Neutrophil (primary cell): ENCODE measurements around the gene BCL2L12.
A peak's percentile ranks its signal among the peaks of the same experiment; 100 is the strongest.

ENCODE experiments used
- H3K27ac ChIP-seq: fragments of 200-600 bp; sonication (generic); 2 replicates; pipeline ENCODE4 v1.5.1; 2016; ENCODE audit warnings: mild to moderate bottlenecking, moderate library complexity
- H3K27me3 ChIP-seq: fragments of 200-600 bp; sonication (generic); 2 replicates; pipeline ENCODE4 v1.6.0; 2016; ENCODE audit warnings: mild to moderate bottlenecking
- H3K36me3 ChIP-seq: fragments of 200-600 bp; sonication (generic); 2 replicates; pipeline ENCODE4 v1.5.1; 2017
- H3K4me1 ChIP-seq, 2 experiments: fragments of 200-600 bp in 1 of 2; sonication (generic) in 1 of 2; 1 replicate in 1 of 2; 2 replicates in 1 of 2; pipeline versions ENCODE4 v1.5.1 to v1.6.1; 2013 to 2016; ENCODE audit warnings: low read depth in 1 of 2, low read length in 1 of 2, mild to moderate bottlenecking in 1 of 2, moderate library complexity in 1 of 2; ENCODE audit not compliant: control insufficient read depth in 1 of 2, insufficient read depth in 1 of 2
- H3K4me3 ChIP-seq, 2 experiments: fragments of 200-600 bp in 1 of 2; sonication (generic) in 1 of 2; 1 replicate in 1 of 2; 2 replicates in 1 of 2; pipeline ENCODE4 v1.5.1; 2013 to 2016; ENCODE audit warnings: low read depth in 1 of 2, low read length in 1 of 2, mild to moderate bottlenecking in 1 of 2, moderate library complexity in 1 of 2
- H3K9me3 ChIP-seq: fragments of 200-600 bp; sonication (generic); 2 replicates; pipeline ENCODE4 v1.5.1; 2016
- TF ChIP-seq, protein P1 (sequence below): fragments of 200-600 bp; sonication (generic); IDR thresholded peaks from 2 replicates; pipeline ENCODE4 v1.5.1; 2016; ENCODE audit warnings: antibody characterized with exemption

BCL2L12 gene

DNA sequence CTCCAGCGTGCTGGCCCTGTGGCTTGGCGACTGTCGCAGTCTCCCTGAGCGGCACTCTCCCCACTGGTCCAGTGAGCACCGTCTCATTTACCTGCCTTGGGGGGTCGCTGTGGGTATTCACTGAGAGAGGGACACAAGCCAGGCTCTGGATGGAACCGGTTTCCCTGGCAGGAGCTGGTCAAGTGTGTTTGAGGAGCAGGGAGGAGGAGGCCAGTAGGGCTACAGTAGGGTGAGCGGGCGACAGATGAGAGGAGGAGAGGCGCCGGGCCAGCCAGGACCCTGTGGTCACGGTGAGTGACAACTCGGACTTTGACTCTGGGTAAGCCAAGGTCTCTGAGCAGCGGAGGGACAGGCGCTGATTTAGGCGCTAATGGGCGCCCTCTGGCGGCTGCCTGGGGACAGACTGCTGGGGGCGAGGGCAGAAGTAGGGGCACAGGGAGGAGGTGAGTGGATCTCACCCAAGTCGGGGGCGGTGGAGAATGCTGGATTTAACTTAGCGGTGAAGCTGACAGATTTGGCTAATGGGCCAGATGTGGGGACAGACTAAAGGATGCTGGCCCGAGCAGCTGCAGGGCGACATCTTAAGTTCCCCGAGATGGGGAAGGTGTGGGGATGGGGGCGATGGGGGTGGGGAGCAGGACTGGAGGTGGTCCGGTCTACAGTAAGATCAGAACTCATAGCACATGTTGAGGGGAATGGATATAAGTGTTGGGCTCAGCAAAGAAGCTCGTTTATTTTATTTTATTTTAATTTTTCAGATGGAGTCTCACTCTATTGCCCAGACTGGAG is 6.6 kb downstream of the BCL2L12 start:
- no peak overlapping the region for H3K4me3 ChIP-seq

GRCh38 chr19:49676136-49676783 is 10.5 kb downstream of the BCL2L12 start:
- H3K4me3 ChIP-seq: peak overlapping the region; percentile 68 to 92
- peaks cover 30 to 33% of the 10 kb centered on the region in 2 experiments for H3K4me1 ChIP-seq
- TF ChIP-seq, protein P1, sequence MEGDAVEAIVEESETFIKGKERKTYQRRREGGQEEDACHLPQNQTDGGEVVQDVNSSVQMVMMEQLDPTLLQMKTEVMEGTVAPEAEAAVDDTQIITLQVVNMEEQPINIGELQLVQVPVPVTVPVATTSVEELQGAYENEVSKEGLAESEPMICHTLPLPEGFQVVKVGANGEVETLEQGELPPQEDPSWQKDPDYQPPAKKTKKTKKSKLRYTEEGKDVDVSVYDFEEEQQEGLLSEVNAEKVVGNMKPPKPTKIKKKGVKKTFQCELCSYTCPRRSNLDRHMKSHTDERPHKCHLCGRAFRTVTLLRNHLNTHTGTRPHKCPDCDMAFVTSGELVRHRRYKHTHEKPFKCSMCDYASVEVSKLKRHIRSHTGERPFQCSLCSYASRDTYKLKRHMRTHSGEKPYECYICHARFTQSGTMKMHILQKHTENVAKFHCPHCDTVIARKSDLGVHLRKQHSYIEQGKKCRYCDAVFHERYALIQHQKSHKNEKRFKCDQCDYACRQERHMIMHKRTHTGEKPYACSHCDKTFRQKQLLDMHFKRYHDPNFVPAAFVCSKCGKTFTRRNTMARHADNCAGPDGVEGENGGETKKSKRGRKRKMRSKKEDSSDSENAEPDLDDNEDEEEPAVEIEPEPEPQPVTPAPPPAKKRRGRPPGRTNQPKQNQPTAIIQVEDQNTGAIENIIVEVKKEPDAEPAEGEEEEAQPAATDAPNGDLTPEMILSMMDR: peak; percentile 27
- H3K27me3 ChIP-seq: no peaks in the 10 kb centered on the region
- H3K27ac ChIP-seq: peak overlapping the region; percentile 90
- no peaks in the 10 kb centered on the region for H3K9me3 ChIP-seq
- no peaks in the 10 kb centered on the region for H3K36me3 ChIP-seq

More for the DNA sequence above, 6.6 kb downstream of the BCL2L12 start:
- Histone ChIP-seq H3K4me1 (peaks cover 12 to 15% of the 10 kb centered on the region in 2 experiments), H3K9me3 (no peaks in the 10 kb centered on the region), H3K36me3 (peaks cover 13% of the 10 kb centered on the region), H3K27ac (peak overlapping the region; percentile 38), H3K27me3 (no peaks in the 10 kb centered on the region)
- TF ChIP-seq, protein P1: peak; percentile 90

DNA sequence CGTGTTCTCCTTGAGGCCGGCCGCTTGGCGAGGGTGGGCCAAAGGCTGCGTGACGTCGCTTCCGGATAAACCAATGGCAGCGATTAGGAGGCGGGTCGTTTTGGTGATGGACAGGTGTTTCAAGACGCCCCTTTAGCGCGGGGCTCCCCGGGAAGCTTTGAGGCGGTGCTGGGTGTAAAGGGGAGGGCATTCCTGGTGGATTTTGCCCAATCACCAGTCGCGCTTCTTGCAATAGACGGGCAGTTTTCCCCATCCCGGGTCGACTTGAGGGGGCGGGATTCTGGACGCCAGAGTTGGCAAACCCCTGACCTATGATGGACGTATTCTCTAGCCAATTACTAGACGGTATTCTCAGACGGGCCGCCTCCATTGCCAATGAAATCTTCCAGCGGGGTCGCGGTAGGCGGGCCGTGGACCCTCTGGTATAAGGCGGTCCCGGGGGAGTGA is 11.1 kb downstream of the BCL2L12 start:
- H3K4me3 ChIP-seq: peak overlapping the region; percentile 68 to 92
- no peaks in the 10 kb centered on the region for H3K36me3 ChIP-seq
- TF ChIP-seq, protein P1: peak; percentile 21
- H3K4me1 ChIP-seq: peaks cover 30 to 33% of the 10 kb centered on the region in 2 experiments
- no peaks in the 10 kb centered on the region for H3K27me3 ChIP-seq
- peak overlapping the region; percentile 90 for H3K27ac ChIP-seq
- no peaks in the 10 kb centered on the region for H3K9me3 ChIP-seq

DNA sequence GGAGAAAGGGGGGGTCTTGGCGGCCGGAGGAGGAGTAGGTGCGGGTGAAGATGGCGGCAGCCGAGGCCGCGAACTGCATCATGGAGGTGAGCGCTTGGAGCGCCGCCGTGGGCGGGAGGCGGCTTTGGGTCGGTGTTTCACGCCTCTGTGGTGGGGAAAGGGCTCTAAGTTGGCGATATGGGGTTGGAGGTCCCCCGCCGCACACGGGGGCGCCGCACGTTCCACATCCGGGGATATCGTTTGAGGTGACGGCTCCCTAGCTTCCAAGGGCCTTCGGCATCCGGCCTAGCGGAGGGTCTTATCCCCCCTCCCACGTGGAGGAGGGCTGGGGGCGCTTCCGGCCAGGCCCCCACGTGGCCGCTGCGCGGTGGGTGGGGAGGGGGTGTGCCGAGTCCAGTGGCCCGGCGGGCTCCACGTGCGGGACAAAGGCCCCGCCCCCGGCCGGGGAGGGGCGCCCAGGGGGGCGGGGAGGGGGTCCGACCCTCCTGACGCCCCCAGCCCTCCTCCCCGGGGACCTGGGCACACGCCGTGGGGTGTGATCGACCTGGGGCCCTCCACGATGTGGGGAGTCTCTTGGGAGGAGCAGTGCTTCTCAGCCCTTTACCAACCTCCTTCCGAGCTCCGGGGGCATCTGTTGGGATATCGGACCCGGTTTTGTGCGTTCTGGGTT is 11.6 kb downstream of the BCL2L12 start, which contains the start of gene PRMT1:
Gene PRMT1 (plus strand): TSS at position 41 of the 670 bp plus-strand sequence. CDS start 10 bp downstream, at position 51.
- H3K9me3 ChIP-seq: no peaks in the 10 kb centered on the region
- peaks cover 26 to 33% of the 10 kb centered on the region in 2 experiments for H3K4me1 ChIP-seq
- peak within 1 kb of the TSS; percentile 68 to 92 for H3K4me3 ChIP-seq
- no peaks in the 10 kb centered on the region for H3K36me3 ChIP-seq
- TF ChIP-seq, protein P1: no peak
- H3K27me3 ChIP-seq: no peaks in the 10 kb centered on the region
- peak within 1 kb of the TSS; percentile 90 for H3K27ac ChIP-seq

GRCh38 chr19:49677901-49678674 is 12.4 kb downstream of the BCL2L12 start:
- no peaks in the 10 kb centered on the region for H3K27me3 ChIP-seq
- H3K9me3 ChIP-seq: no peaks in the 10 kb centered on the region
- no peaks in the 10 kb centered on the region for H3K36me3 ChIP-seq
- peak overlapping the region; percentile 90 for H3K27ac ChIP-seq
- peaks cover 26 to 33% of the 10 kb centered on the region in 2 experiments for H3K4me1 ChIP-seq
- H3K4me3 ChIP-seq: peak overlapping the region; percentile 68 to 92
- TF ChIP-seq, protein P1: peak; percentile 21
